Measurements from ENCODE around the gene WNT7B.

WNT7B gene

DNA sequence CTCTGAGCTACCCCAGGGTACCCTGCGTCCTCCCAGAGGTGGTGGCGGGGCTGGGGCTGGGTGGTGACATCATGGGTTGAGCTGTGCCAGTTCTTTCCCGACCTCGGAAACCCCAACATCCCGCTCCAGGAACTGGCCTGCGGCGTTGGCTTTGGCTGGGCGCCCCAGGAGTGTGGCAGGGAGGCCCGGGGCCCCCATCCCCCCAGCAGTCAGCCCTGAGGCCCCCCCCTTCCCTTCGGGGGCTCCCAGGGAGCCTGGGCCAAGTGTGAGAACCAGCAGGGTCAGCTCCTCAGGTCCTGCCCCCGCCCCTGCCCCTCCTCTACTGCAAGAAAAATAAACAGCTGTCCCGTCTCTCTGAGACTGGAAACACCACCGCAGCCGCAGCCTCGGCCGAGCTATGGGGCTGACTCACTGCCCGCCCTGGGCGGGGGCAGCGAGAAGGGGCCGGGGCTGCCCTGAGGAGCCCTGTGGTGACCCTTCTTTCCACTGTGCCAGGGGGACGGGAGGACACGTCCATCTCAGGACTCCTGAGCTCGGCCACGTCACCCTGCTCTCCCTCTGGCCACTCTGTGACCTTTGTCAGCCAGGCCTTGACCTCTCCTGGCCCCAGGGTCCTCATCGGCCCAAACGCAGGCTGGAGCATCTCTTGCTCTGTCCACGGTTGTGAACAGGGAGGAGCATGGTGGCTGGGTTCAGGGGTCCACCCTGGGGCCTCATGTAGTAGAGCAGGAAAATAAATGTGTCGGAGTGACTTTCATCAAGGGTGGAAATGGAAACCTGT, 73.4 kb downstream of the WNT7B start:
- DNase-seq, result no peak

DNA sequence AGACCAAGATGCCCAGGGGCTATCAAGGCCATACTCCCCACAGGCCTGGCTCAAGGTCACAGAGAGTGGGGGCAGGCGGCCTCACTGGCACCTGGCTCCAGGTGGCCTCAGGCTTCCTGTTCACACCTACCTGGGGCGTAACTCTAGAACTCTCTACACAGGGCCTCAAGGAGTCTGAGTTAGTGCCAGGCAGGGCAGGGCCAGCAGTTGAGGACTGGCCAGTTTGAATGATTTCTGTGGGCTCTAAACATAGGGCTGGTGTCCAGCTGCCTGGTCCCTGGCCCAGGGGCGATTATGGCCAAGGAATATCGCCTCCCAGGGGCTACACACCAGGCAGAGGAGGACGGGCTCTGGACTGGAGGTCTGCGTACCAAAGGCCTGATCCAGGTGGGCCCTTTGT, 79.2 kb downstream of the WNT7B start:
- DNase-seq, result no peak

GRCh38 chr22:45896964-45897538, 79.9 kb downstream of the WNT7B start:
- no peak for DNase-seq

GRCh38 chr22:45896153-45896951, 80.6 kb downstream of the WNT7B start:
- DNase-seq, result no peak

DNA sequence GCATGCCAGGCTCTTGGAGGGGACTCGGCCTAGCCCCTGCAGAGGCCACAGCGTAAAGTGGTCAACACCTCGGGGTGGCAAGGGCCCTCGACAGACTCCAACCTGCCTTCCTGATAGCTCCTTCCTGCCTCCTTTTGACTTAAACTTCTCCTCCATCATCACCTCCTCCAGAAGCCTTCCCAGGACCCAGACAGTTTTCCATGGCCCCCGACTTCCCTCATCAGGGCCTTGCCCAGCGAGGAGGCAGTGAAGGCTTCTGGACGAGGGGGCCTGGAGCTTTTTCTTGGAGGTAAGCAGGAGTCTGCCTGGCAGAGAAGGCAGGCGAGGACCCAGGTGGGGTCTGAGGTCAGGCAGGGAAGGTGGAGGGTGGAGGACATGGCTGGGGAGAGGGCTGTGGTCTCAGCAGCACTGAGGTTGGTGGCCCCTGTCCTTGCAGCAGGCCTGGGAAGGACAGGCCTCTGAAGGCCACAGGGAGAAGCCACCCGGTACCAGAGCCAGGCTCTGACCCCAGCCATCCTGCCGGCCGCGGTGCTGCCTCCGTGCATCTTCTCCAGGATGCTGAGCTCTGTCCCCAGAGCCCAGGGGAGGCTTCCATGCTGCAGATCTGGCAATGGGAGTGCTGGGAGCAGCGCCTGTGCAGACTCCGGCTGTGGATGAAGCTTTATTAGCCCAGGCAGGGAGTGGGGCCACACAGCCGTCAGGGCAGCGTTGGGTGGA, 81.4 kb downstream of the WNT7B start:
- DNase-seq, result no peak

GRCh38 chr22:45893516-45893915, 83.4 kb downstream of the WNT7B start:
- no peak for DNase-seq

- no peak for DNase-seq
These were observed 84.1 kb downstream of the WNT7B start for GRCh38 chr22:45892681-45893461.

- DNase-seq, result no peak
These were observed 84.9 kb downstream of the WNT7B start for GRCh38 chr22:45891996-45892621.

DNA sequence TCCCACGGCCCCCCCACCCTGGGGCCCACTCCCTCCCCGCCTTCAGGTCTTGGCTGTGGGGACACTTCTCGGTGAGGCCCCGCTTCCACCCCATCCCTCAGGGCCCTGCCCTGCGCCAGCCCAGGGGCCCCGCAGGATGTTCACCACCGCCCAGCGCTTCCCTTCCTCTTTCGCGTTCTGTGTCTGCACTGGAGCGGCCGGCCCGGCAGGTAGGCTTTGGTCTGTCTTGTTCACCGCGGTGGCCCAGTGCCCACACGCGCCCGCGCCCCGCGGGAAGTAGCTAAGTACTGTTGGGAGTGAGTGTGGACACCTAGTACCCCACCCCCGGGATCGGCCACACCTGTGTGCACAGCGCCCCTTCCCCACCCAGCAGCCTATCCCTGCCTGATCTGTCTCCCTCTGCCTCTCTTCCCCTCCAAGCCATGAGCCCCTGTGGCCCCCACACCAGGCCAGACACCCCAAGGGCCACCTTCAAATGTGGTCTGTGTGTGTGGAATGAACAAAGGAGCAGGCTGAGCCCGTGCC, 85.4 kb downstream of the WNT7B start:
- DNase-seq, result no peak

DNA sequence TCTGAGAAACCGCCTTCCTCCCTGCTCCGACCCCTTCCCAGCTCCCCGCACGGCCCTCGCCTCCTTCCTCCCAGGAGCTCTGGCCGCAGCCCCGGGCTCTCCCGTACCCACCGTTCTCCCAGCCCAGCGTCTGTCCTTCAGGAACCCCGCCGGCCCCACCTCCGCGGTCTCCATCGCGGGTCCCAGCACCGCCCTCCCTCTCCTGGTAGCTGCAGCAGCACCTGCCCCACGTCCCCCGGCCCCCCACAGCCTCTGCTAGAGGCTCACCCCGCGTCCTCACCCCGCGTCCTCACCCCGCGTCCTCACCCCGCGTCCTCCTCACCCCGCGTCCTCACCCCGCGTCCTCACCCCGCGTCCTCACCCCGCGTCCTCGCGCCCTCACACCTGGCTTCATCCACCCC, 85.9 kb downstream of the WNT7B start:
- no peak for DNase-seq

- no peak for DNase-seq
These were observed 86.7 kb downstream of the WNT7B start for GRCh38 chr22:45890351-45890635.

DNA sequence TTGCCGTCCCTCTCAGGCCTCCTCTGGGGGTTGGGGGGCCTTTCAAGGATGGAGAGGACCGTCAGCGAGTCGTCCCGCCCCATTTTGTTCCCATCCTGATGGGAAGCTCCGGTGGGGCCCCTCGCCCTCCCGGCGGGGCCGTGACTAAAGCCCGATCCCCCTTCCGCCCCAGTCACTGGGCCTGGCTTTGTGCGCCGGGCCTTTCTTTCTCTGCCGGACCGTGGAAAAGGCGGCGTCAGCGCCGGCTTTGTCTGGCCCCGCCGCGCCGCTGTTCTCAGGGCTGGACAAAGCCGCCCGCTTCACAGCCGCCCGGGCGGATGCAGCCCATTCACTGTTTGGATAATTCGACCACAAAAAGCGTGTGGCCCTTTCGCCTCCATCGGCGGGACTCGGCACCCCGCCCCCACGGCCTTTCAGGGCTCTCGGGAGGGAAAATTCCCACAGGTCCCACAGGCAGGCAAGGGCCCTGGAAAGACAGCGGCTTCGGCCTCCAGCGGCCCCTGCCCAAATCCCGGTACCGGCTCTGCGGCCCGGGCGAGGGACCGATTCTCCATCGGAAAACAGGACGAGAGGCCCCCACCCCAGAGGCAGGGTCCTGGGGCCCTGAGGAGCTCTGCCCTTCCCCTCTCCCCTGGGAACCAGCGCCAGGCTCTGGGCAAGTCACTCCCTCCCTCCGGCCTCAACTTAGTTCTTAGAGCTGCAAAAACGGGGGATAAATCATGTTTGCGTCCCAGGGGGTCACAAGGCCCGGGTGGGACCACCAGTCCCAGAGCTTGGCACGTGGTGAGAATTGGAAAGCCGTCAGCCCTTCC, 87.2 kb downstream of the WNT7B start:
- DNase-seq, result no peak

GRCh38 chr22:45889093-45889538, 87.8 kb downstream of the WNT7B start:
- DNase-seq, result no peak

DNA sequence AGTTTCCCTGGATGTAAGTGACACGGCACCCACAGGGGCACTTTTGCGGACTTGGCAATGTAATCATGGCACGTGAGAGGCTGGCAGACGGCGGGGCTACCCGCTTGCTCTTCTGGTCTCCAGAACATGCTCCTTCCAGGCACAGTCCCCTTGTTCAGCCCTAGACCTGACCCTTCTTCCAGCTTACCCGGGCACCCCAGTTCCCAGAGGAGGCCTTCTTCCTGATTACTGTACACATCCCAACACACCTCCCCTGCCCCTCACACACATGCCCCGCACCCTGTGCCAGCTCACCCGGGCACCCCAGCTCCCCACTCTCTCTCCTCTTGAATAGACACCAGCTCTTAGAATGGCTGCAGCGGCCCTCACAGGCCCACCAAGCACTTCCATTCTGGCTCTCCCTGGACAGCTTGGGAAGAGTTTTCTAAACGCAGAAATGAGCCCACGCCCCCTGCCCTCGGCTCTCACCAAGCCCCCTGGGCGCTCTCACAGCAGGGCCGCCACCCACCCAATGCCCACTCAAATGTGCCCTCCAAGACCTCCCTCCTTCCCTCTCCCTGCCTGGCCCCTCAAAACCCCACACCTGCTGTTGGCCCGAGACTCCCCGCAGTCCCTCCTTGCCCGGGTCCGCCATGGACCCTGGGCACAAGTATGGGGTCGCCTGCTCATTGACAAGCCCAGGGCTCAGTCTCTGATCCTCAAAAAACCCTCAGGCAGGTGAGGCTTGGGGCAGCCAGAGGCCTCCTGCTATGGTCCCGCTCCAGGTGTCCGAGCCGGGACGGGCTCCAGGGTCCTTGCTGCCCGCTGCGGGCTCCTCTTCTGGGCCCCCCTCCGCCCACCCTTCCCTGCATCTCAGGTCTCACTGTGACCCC, 88.5 kb downstream of the WNT7B start:
- no peak for DNase-seq

- DNase-seq, result no peak
These were observed 89.5 kb downstream of the WNT7B start for GRCh38 chr22:45887202-45888131.

- no peak for DNase-seq
These were observed 90.4 kb downstream of the WNT7B start for GRCh38 chr22:45886540-45886939.

GRCh38 chr22:45885941-45886395, 91.0 kb downstream of the WNT7B start:
- no peak for DNase-seq

GRCh38 chr22:45885171-45885840, 91.7 kb downstream of the WNT7B start:
- no peak for DNase-seq
